ENCODE data around the gene CD28. TPM values are rescaled to one million over a fixed set of nuclear protein-coding genes. Genes with fewer than 3 reads are reported as not detected.

CD28 gene
- 2.7 TPM for total RNA-seq

- Histone ChIP-seq H3K4me1 (no peaks in the 10 kb centered on the region), H3K4me3 (peak within 1 kb of the TSS in 1 of 2 donors; percentile 11), H3K9me3 (no peaks in the 10 kb centered on the region), H3K36me3 (no peaks in the 10 kb centered on the region), H3K27ac (no peak within 1 kb of the TSS), H3K27me3 (no peaks in the 10 kb centered on the region)
- no peak for DNase-seq (ENCODE audit: extremely low spot score in 2 of 2)
- intact Hi-C loops (cut with DNase I) = no loop called here
- TF ChIP-seq POLR2AphosphoS5 (IDR thresholded peaks at IDR 0.05; ENCODE audit: insufficient read depth in 1 of 2, low read depth in 1 of 2) = peak in 1 of 2 donors; percentile 52
- TF ChIP-seq CTCF (IDR thresholded peaks at IDR 0.05) = no peak
Measured at GRCh38 chr2:203706403-203706802, at the start of gene CD28. Gene CD28 (plus strand): TSS chr2:203706639. CDS start chr2:203706697, 58 bp downstream.

- intact Hi-C loops (cut with DNase I) = no loop called here
- Histone ChIP-seq H3K27ac (no peak overlapping the region), H3K4me1 (peaks cover 17% of the 10 kb centered on the region), H3K9me3 (no peaks in the 10 kb centered on the region), H3K4me3 (no peak overlapping the region), H3K27me3 (no peaks in the 10 kb centered on the region), H3K36me3 (no peaks in the 10 kb centered on the region)
- TF ChIP-seq POLR2AphosphoS5 (IDR thresholded peaks at IDR 0.05; ENCODE audit: insufficient read depth in 1 of 2, low read depth in 1 of 2) = no peak
- no peak for TF ChIP-seq POLR2A (IDR thresholded peaks at IDR 0.05)
- no peak for DNase-seq (ENCODE audit: extremely low spot score in 2 of 2)
Measured at GRCh38 chr2:203659331-203660049, 46.9 kb upstream of the CD28 start.

GRCh38 chr2:203660465-203660864, 46.0 kb upstream of the CD28 start:
- Histone ChIP-seq H3K9me3 (no peaks in the 10 kb centered on the region), H3K4me1 (peaks cover 17% of the 10 kb centered on the region), H3K36me3 (no peaks in the 10 kb centered on the region), H3K27me3 (no peaks in the 10 kb centered on the region), H3K27ac (no peak overlapping the region), H3K4me3 (no peak overlapping the region)
- intact Hi-C loops (cut with DNase I) = no loop called here
- TF ChIP-seq POLR2A (IDR thresholded peaks at IDR 0.05) (no peak), CTCF (IDR thresholded peaks at IDR 0.05) (no peak), POLR2AphosphoS5 (IDR thresholded peaks at IDR 0.05; ENCODE audit: insufficient read depth in 1 of 2, low read depth in 1 of 2) (no peak)
- DNase-seq (ENCODE audit: extremely low spot score in 2 of 2) = no peak

- H3K36me3 ChIP-seq = no peaks in the 10 kb centered on the region
- TF ChIP-seq CTCF (IDR thresholded peaks at IDR 0.05) (no peak), POLR2A (IDR thresholded peaks at IDR 0.05) (no peak), POLR2AphosphoS5 (IDR thresholded peaks at IDR 0.05; ENCODE audit: insufficient read depth in 1 of 2, low read depth in 1 of 2) (no peak)
- no peaks in the 10 kb centered on the region for H3K27me3 ChIP-seq
- intact Hi-C loops (cut with DNase I) = no loop called here
- H3K27ac ChIP-seq = no peak overlapping the region
- no peak overlapping the region for H3K4me3 ChIP-seq
- H3K4me1 ChIP-seq = peaks cover 10% of the 10 kb centered on the region
- no peaks in the 10 kb centered on the region for H3K9me3 ChIP-seq
- no peak for DNase-seq (ENCODE audit: extremely low spot score in 2 of 2)
Measured at GRCh38 chr2:203661279-203661908, 45.0 kb upstream of the CD28 start.

GRCh38 chr2:203662487-203662886, 44.0 kb upstream of the CD28 start:
- Histone ChIP-seq H3K4me3 (no peak overlapping the region), H3K4me1 (no peaks in the 10 kb centered on the region), H3K9me3 (no peaks in the 10 kb centered on the region), H3K27me3 (no peaks in the 10 kb centered on the region), H3K36me3 (no peaks in the 10 kb centered on the region), H3K27ac (no peak overlapping the region)
- TF ChIP-seq CTCF (IDR thresholded peaks at IDR 0.05) (no peak), POLR2AphosphoS5 (IDR thresholded peaks at IDR 0.05; ENCODE audit: insufficient read depth in 1 of 2, low read depth in 1 of 2) (no peak), POLR2A (IDR thresholded peaks at IDR 0.05) (no peak)
- intact Hi-C loops (cut with DNase I) = no loop called here
- DNase-seq (ENCODE audit: extremely low spot score in 2 of 2) = no peak

All from vagina (tissue), 2 donors.